Aorta (tissue), 5 donors: Measurements from ENCODE around the gene ULK1. TPM values are rescaled to one million over a fixed set of nuclear protein-coding genes. Genes with fewer than 3 reads are reported as not detected.

ENCODE experiments used
- ATAC-seq: fragments of 200-7000 bp; cut with Tn5 transposase; one replicate; pipeline ENCODE4 v1.9.1; 2022; ENCODE audit warnings: moderate library complexity; ENCODE audit not compliant: low FRiP score
- DNase-seq, 2 donors: peaks; one replicate each; pipeline ENCODE4 v3.0.0-alpha.2; 2020
- H3K27ac ChIP-seq, 2 donors: one replicate each; pipeline ENCODE4 v1.5.1; 2013; ENCODE audit warnings: low read length in 2 of 2, mild to moderate bottlenecking in 2 of 2, moderate library complexity in 2 of 2, control low read depth in 1 of 2, inconsistent platforms in 1 of 2, low read depth in 1 of 2
- H3K27me3 ChIP-seq, 2 donors: one replicate each; pipeline ENCODE4 v1.6.1; 2013; ENCODE audit warnings: control low read depth in 1 of 2, low read length in 1 of 2, mild to moderate bottlenecking in 1 of 2, moderate library complexity in 1 of 2; ENCODE audit not compliant: insufficient read depth in 2 of 2, control insufficient read depth in 1 of 2
- H3K36me3 ChIP-seq, 2 donors: one replicate each; pipeline ENCODE4 v1.6.1; 2013; ENCODE audit warnings: control low read depth in 1 of 2, low read length in 1 of 2, mild to moderate bottlenecking in 1 of 2; ENCODE audit not compliant: insufficient read depth in 2 of 2, control insufficient read depth in 1 of 2
- H3K4me1 ChIP-seq, 2 donors: one replicate each; pipeline ENCODE4 v1.6.1; 2013; ENCODE audit warnings: low read length in 2 of 2, control low read depth in 1 of 2, mild to moderate bottlenecking in 1 of 2, moderate library complexity in 1 of 2; ENCODE audit not compliant: insufficient read depth in 2 of 2, control insufficient read depth in 1 of 2
- H3K4me3 ChIP-seq, 2 donors: one replicate each; pipeline ENCODE4 v1.5.1; 2013; ENCODE audit warnings: low read length in 2 of 2, control low read depth in 1 of 2, mild to moderate bottlenecking in 1 of 2
- H3K9me3 ChIP-seq: one replicate; pipeline ENCODE4 v1.6.1; 2013; ENCODE audit warnings: mild to moderate bottlenecking, low read length; ENCODE audit not compliant: control insufficient read depth
- WGBS, 2 donors: extraction: QIAGEN DNeasy Blood & Tissue Kit; methylation state at CpG; one replicate each; pipeline ENCODE4 v1.1.7; 2013; 5-methylcytosine and 5-hydroxymethylcytosine counted together
- intact Hi-C, 2 donors: fragments of 100-400 bp; cut with DNase I; formaldehyde crosslinking; loops; one replicate each; pipeline versions ENCODE4 v1.14.2 to v1.15.0; 2022
- polyA plus RNA-seq, 2 donors: library from polyadenylated mRNA; stranded (reverse); fragments of 200-250 nt; gene quantifications; one replicate each; pipeline ENCODE4 v1.2.3, GENCODE V29; 2013
- total RNA-seq, 2 donors: library from RNA; stranded (reverse); fragmentation: NEBNext Ultra II Directional; extraction: Animal tissue kit (Norgen Biotek cat#: 25700); gene quantifications; one replicate each; pipeline ENCODE4 v1.2.1, GENCODE V29; 2021
- donor health status: healthy with polysubstance abuse.
- donor health status: Bipolar disorder and iron deficiency.
- donor health status: DM: no; HTN: no; CAD: no.
- donor health status: DM: no; HTN: no; CAD: no.
- donor health status: DM: yes; HTN: yes; CAD: no.

The ULK1 gene
- total and polyA plus RNA-seq, 4 donors = 6.6 to 56.5 (median 41.8) TPM

DNA sequence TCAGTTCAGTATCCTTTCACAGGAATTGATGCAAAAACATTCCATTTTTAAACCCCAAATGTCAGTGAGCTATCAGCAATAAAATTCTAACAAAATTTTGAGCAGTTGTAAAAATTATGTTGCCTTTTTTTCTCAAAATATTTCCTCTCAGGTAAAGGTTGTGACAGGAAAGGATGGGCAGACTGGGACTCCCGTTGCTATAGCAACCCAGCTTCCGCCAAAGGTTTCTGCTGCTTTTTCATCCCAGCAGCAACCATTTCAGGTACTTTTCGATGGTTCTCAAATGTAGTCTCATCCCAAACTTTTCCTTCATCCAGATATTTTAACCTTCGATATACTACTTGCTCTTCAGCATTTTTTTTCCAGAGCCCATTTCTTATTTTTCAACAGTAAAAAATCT, 69.0 kb downstream of the ULK1 start:
- H3K4me1 ChIP-seq = no peaks in the 10 kb centered on the region
- ATAC-seq = no peak
- no peaks in the 10 kb centered on the region for H3K9me3 ChIP-seq
- no peak overlapping the region for H3K4me3 ChIP-seq
- no peak overlapping the region for H3K27ac ChIP-seq
- no peaks in the 10 kb centered on the region for H3K27me3 ChIP-seq
- intact Hi-C loops = no loop called here
- H3K36me3 ChIP-seq = no peaks in the 10 kb centered on the region
- no peak for DNase-seq
- 85 to 87% methylated on average over 4 of the region's 4 CpGs for WGBS, 2 donors

DNA sequence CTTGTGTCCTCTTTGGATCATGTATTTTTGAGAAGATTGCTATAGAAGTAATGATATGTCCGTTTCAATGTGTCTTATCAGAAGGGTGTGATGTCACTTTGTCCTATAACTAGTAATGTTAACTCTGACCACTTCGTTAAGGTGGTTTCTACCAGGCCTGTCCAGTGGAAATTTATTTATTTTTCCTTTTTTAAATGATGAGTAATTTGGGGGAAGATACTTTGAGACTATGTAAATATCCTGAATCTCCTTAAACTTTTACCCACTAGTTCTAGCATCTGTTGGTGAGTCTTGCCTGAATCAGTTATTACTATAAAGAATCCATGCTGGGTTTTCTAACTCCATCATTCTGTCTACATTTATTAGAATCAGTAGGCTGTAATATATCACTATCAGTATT, 70.7 kb downstream of the ULK1 start:
- no peak overlapping the region for H3K4me3 ChIP-seq
- H3K27me3 ChIP-seq = no peaks in the 10 kb centered on the region
- no peaks in the 10 kb centered on the region for H3K36me3 ChIP-seq
- WGBS, 2 donors = 72 to 74% methylated on average over 2 of the region's 2 CpGs
- no peak overlapping the region for H3K27ac ChIP-seq
- H3K9me3 ChIP-seq = no peaks in the 10 kb centered on the region
- intact Hi-C loops = no loop called here
- DNase-seq (no peak), ATAC-seq (no peak)
- H3K4me1 ChIP-seq = no peaks in the 10 kb centered on the region

DNA sequence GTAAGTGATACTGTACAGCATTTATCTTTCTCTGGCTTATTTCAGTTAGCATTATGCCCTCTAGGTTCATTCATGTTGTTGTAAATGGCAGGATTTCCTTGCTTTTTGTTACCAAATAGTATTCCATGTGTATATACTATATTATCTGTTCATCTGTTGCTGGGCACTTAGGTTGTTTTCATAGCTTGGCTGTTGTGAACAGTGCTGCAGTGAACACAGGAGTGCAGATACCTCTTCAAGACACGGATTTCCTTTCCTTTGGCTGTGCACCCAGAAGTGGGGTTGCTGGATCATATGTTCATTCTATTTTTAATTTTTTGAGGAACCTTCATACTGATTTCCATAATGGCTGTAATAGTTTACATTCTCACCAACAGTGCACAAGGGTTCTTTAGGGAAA, 76.8 kb downstream of the ULK1 start:
- no peaks in the 10 kb centered on the region for H3K36me3 ChIP-seq
- DNase-seq (no peak), ATAC-seq (no peak)
- no peak overlapping the region for H3K4me3 ChIP-seq
- H3K9me3 ChIP-seq = no peaks in the 10 kb centered on the region
- WGBS, 2 donors = 4 to 8% methylated on average over 1 of the region's 1 CpG
- H3K4me1 ChIP-seq = no peaks in the 10 kb centered on the region
- no peaks in the 10 kb centered on the region for H3K27me3 ChIP-seq
- H3K27ac ChIP-seq = no peak overlapping the region
- intact Hi-C loops = no loop called here

Other genes starting within 250 kb of the ULK1 start
- 10 to 100 TPM; 43.7 to 72.3 TPM for gene SFSWAP, start 183.5 kb upstream of the ULK1 start, total RNA-seq
- 10 to 100 TPM; 13.4 to 53.7 TPM for gene SFSWAP, start 183.5 kb upstream of the ULK1 start, polyA plus RNA-seq
- 1 to 10 TPM; 1.9 to 5.4 TPM for gene MMP17, start 66.2 kb upstream of the ULK1 start, total RNA-seq
- 1 to 10 TPM; 1.0 to 5.4 TPM for gene MMP17, start 66.2 kb upstream of the ULK1 start, polyA plus RNA-seq
- gene PUS1, start 34.7 kb downstream of the ULK1 start, total RNA-seq = 10 to 100 TPM; 17.7 to 20.0 TPM
- 10 to 100 TPM in 1 of 2 donors, 1 to 10 TPM in 1; 6.5 to 20.2 TPM for gene PUS1, start 34.7 kb downstream of the ULK1 start, polyA plus RNA-seq
- gene EP400, start 55.3 kb downstream of the ULK1 start, total RNA-seq = 10 to 100 TPM; 39.9 to 52.9 TPM
- 10 to 100 TPM in 1 of 2 donors, 1 to 10 TPM in 1; 2.8 to 16.2 TPM for gene EP400, start 55.3 kb downstream of the ULK1 start, polyA plus RNA-seq
- gene DDX51, start 249.7 kb downstream of the ULK1 start, total RNA-seq = 10 to 100 TPM; 14.3 to 14.9 TPM
- 10 to 100 TPM in 1 of 2 donors, 1 to 10 TPM in 1; 3.3 to 32.4 TPM for gene DDX51, start 249.7 kb downstream of the ULK1 start, polyA plus RNA-seq
- 10 to 100 TPM; 10.8 to 12.3 TPM for gene NOC4L, start 249.8 kb downstream of the ULK1 start, total RNA-seq
- 10 to 100 TPM in 1 of 2 donors, 1 to 10 TPM in 1; 7.5 to 50.3 TPM for gene NOC4L, start 249.8 kb downstream of the ULK1 start, polyA plus RNA-seq